Peyer's patch (tissue), 4 donors: ENCODE data around the gene ZC3H12D. TPM values are rescaled to one million over a fixed set of nuclear protein-coding genes. Genes with fewer than 3 reads are reported as not detected.
A peak's percentile ranks its signal among the peaks of the same experiment; 100 is the strongest.
"Not testable (repeated sequence)": the region's sequence is repeated elsewhere in the genome, so short reads cannot be mapped to it uniquely, and the experiment has no call there.

Source experiments
- DNase-seq, 3 donors: peaks; one replicate each; pipeline ENCODE4 v3.0.0-alpha.2; 2017 to 2019
- H3K27ac ChIP-seq, 4 donors: fragments of 200-600 bp; sonication (generic); one replicate each; pipeline ENCODE4 v1.5.1; 2016 to 2019
- H3K27me3 ChIP-seq, 2 donors: fragments of 200-600 bp; sonication (generic); one replicate each; pipeline ENCODE4 v1.5.1; 2019
- H3K36me3 ChIP-seq, 3 donors: fragments of 200-600 bp; sonication (generic); one replicate each; pipeline ENCODE4 v1.5.1; 2016 to 2019
- H3K4me1 ChIP-seq, 4 donors: fragments of 200-600 bp; sonication (generic); one replicate each; pipeline ENCODE4 v1.5.1; 2016 to 2019
- H3K4me3 ChIP-seq, 4 donors: fragments of 200-600 bp; sonication (generic); 1 replicate in 3 of 4; 2 replicates in 1 of 4; pipeline ENCODE4 v1.5.1; 2016 to 2019; ENCODE audit warnings: mild to moderate bottlenecking in 1 of 4
- H3K9me3 ChIP-seq, 4 donors: fragments of 200-600 bp; sonication (generic); one replicate each; pipeline ENCODE4 v1.5.1; 2016 to 2019; ENCODE audit warnings: mild to moderate bottlenecking in 1 of 4
- CTCF ChIP-seq, 6 experiments: fragments of 450-650 bp in 4 of 6; fragments of 200-600 bp in 2 of 6; sonication (generic) in 1 of 6; IDR thresholded peaks; one replicate each; pipeline ENCODE4 v1.5.1; 2017 to 2019; ENCODE audit warnings: antibody characterized with exemption in 6 of 6, mild to moderate bottlenecking in 3 of 6, moderate library complexity in 1 of 6
- POLR2A ChIP-seq, 2 donors: fragments of 450-650 bp; IDR thresholded peaks; one replicate each; pipeline ENCODE4 v1.5.1; 2017; ENCODE audit warnings: antibody characterized with exemption in 2 of 2, mild to moderate bottlenecking in 2 of 2, moderate library complexity in 2 of 2
- total RNA-seq, 4 donors: library from RNA; depleted of rRNA; stranded (reverse); fragments of >200 nt; gene quantifications; one replicate each; pipeline ENCODE4 v1.1.0, GENCODE V29; 2016

ZC3H12D gene
- total RNA-seq, 4 donors from 2014 or later, result 7.8 to 32.2 (median 18.5) TPM

DNA sequence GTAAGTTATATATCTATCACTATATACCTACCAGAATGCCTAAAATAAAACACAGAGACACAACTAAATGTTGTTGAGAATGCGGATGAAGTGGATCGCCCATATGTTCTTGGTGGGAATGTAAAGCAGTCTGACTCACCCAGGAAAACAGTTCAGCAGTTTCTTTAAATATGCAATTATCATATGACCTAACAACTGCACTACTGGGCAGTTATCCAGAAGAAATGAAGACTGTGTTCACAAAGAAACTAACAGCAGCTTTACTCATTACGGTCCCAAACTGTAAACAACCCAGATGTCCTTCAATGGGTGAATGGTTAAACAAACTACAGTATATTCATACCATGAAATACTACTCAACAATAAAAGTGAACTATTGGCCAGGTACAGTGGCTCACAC lies 14.3 kb upstream of the ZC3H12D start:
- Histone ChIP-seq H3K27ac (peak overlapping the region in 2 of 4 donors; percentile 10 to 53), H3K9me3 (no peaks in the 10 kb centered on the region), H3K4me3 (no peak overlapping the region), H3K4me1 (no peaks in the 10 kb centered on the region), H3K36me3 (peaks cover 0 to under 1% (median 0%) of the 10 kb centered on the region in 3 donors), H3K27me3 (no peaks in the 10 kb centered on the region)
- no peak for DNase-seq
- no peak for TF ChIP-seq CTCF (IDR thresholded peaks at IDR 0.05)
- TF ChIP-seq POLR2A (IDR thresholded peaks at IDR 0.05), result no peak

DNA sequence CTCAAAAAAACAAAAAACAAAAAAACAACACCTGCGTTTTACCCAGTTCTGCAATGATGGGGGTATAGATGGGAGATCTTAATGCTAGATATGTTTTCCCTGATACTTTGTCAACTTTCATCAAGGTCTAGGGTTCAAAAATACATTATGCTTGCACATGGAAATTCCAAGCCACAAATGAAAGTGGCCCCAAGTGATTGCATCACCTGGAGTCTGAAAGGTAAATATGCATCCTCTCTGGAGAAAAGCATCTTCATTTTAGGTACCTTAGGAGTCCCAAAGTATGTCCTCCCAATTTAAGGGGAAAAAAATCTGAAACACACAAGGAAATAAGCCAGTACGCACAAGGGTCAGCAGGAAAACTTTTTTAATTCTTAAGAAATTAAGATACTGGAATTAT lies 12.6 kb upstream of the ZC3H12D start:
- Histone ChIP-seq H3K27ac (no peak overlapping the region), H3K9me3 (no peaks in the 10 kb centered on the region), H3K4me3 (no peak overlapping the region), H3K4me1 (no peaks in the 10 kb centered on the region), H3K36me3 (no peaks in the 10 kb centered on the region), H3K27me3 (no peaks in the 10 kb centered on the region)
- TF ChIP-seq CTCF (IDR thresholded peaks at IDR 0.05) (no peak), POLR2A (IDR thresholded peaks at IDR 0.05) (no peak)
- DNase-seq, result no peak

DNA sequence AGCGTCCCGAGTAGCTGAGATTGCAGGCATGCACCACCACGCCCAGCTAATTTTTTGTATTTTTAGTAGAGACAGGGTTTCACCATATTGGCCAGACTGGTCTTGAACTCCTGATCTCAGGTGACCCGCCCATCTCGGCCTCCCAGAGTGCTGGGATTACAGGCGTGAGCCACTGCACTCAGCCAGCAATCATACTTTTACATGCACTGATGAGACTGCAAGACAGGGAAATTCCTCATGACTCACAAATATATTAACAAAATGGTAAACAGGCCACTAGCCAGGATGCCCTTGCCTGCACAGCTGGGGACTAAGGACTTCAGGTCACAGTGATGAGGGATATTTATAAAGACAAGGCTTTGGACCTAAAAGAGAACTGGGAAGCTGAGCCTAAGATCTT lies 11.8 kb upstream of the ZC3H12D start:
- not testable (repeated sequence) for H3K4me3 ChIP-seq, H3K4me1 ChIP-seq, DNase-seq, H3K36me3 ChIP-seq, H3K27ac ChIP-seq, H3K9me3 ChIP-seq, H3K27me3 ChIP-seq

DNA sequence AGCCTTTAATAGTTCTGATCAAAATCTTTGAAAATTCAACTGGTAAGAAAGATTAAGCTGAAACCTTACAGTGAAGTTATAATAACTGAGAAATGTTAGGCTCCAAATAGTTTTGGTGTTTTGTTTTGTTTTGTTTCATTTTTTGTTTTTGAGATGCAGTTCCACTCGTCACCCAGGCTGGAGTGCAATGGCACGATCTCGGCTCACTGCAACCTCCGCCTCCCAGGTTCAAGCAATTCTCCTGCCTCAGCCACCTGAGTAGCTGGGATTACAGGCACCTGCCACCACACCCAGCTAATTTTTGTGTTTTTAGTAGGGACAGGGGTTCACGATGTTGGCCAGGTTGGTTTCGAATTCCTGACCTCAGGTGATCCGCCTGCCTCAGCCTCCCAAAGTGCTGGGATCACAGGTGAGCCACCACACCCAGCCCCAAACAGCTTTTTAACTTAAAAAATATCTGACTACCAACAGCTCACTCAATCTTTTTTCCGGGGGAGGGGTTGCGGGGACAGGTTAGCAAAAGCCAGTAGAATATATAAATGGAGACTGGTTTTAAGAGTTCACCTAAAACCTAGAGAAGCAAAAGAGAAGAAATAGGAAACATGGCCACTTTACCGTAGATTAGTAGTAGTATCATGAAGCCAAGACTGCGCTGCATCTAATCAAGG lies 10.7 kb upstream of the ZC3H12D start:
- H3K4me3 ChIP-seq, H3K36me3 ChIP-seq, DNase-seq, H3K27me3 ChIP-seq, H3K4me1 ChIP-seq, H3K9me3 ChIP-seq: not testable (repeated sequence)
- H3K27ac ChIP-seq, result peak overlapping the region in 1 of 4 donors; percentile 55

DNA sequence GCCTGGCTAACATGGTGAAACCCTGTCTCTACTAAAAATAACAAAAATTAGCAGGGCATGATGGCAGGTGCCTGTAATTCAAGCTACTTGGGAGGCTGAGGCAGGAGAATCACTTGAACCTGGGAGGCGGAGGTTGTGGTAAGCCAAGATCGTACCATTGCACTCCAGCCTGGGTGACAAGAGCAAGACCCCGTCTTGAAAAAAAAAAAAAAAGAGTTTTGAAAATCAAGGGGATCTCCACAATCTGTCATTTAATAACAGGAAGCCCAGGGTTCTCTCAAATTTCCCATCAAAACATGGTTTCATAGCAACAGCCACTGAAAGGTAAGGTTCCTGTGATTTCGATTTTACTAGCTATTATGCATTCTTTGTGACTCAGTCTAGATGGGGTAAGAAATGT lies 10.0 kb upstream of the ZC3H12D start:
- not testable (repeated sequence) for H3K9me3 ChIP-seq, H3K4me1 ChIP-seq, DNase-seq, H3K4me3 ChIP-seq, H3K27me3 ChIP-seq, H3K36me3 ChIP-seq
- peak overlapping the region in 1 of 4 donors; percentile 18 for H3K27ac ChIP-seq

- Histone ChIP-seq H3K9me3 (no peaks in the 10 kb centered on the region), H3K4me3 (no peak overlapping the region), H3K27me3 (no peaks in the 10 kb centered on the region), H3K27ac (no peak overlapping the region), H3K4me1 (no peaks in the 10 kb centered on the region), H3K36me3 (no peaks in the 10 kb centered on the region)
- no peak for TF ChIP-seq POLR2A (IDR thresholded peaks at IDR 0.05)
- TF ChIP-seq CTCF (IDR thresholded peaks at IDR 0.05), result no peak
- no peak for DNase-seq
Observed at GRCh38 chr6:149493761-149494320, 9.0 kb upstream of the ZC3H12D start.

- H3K4me3 ChIP-seq, result no peak overlapping the region
- no peaks in the 10 kb centered on the region for H3K27me3 ChIP-seq
- TF ChIP-seq POLR2A (IDR thresholded peaks at IDR 0.05) (no peak), CTCF (IDR thresholded peaks at IDR 0.05) (no peak)
- H3K27ac ChIP-seq, result no peak overlapping the region
- no peaks in the 10 kb centered on the region for H3K9me3 ChIP-seq
- no peaks in the 10 kb centered on the region for H3K4me1 ChIP-seq
- DNase-seq, result no peak
- no peaks in the 10 kb centered on the region for H3K36me3 ChIP-seq
Observed at GRCh38 chr6:149492798-149493343, 8.1 kb upstream of the ZC3H12D start.
